Loucy (cell line): Measurements from ENCODE around the gene TMSB4X.

ENCODE experiments used
- H2AFZ ChIP-seq: fragments of 200-600 bp; sonication (generic); 2 replicates; pipeline ENCODE4 v1.6.0; 2016; ENCODE audit warnings: antibody characterized with exemption, mild to moderate bottlenecking, low read length, moderate library complexity
- H3F3A ChIP-seq: fragments of 200-600 bp; 2 replicates; pipeline ENCODE4 v1.6.0; 2016; ENCODE audit warnings: antibody characterized with exemption, low read depth, mild to moderate bottlenecking
- H3K27me3 ChIP-seq: fragments of 200-600 bp; sonication (generic); 2 replicates; pipeline ENCODE4 v1.6.1; 2014; ENCODE audit warnings: low read length, mild to moderate bottlenecking; ENCODE audit not compliant: insufficient read depth, poor library complexity, severe bottlenecking
- H3K36me3 ChIP-seq: fragments of 200-600 bp; sonication (generic); 2 replicates; pipeline ENCODE4 v1.6.1; 2016; ENCODE audit warnings: low read length; ENCODE audit not compliant: insufficient read depth
- H3K4me1 ChIP-seq: fragments of 200-600 bp; sonication (generic); 2 replicates; pipeline ENCODE4 v1.5.1; 2014; ENCODE audit warnings: low read length, mild to moderate bottlenecking; ENCODE audit not compliant: insufficient read depth, poor library complexity, severe bottlenecking
- H3K4me2 ChIP-seq: fragments of 200-600 bp; sonication (generic); 2 replicates; pipeline ENCODE4 v1.6.0; 2014; ENCODE audit warnings: antibody characterized with exemption, low read length, low read depth, mild to moderate bottlenecking; ENCODE audit not compliant: poor library complexity, severe bottlenecking
- H3K4me3 ChIP-seq: fragments of 200-600 bp; sonication (generic); 2 replicates; pipeline ENCODE4 v1.5.1; 2014; ENCODE audit warnings: low read length, mild to moderate bottlenecking, mixed read lengths; ENCODE audit not compliant: poor library complexity, severe bottlenecking
- H3K79me2 ChIP-seq: fragments of 200-600 bp; sonication (generic); 2 replicates; pipeline ENCODE4 v1.6.1; 2014; ENCODE audit warnings: low read length; ENCODE audit not compliant: insufficient read depth
- H3K9ac ChIP-seq: fragments of 200-600 bp; sonication (generic); 2 replicates; pipeline ENCODE4 v1.6.0; 2014; ENCODE audit warnings: mild to moderate bottlenecking, low read depth, low read length, moderate library complexity; ENCODE audit not compliant: poor library complexity, severe bottlenecking
- H3K9me2 ChIP-seq: fragments of 200-600 bp; sonication (generic); replicated peaks from 2 replicates; pipeline ENCODE4 v1.6.1; 2016; ENCODE audit warnings: low read depth, low read length, mixed read lengths
- H3K9me3 ChIP-seq: fragments of 200-600 bp; sonication (generic); 2 replicates; pipeline ENCODE4 v1.6.1; 2014; ENCODE audit warnings: mild to moderate bottlenecking, antibody characterized with exemption, low read length, low read depth; ENCODE audit not compliant: insufficient read depth
- H4K20me1 ChIP-seq: fragments of 200-600 bp; sonication (generic); 2 replicates; pipeline ENCODE4 v1.6.0; 2014; ENCODE audit warnings: antibody characterized with exemption, low read length, mild to moderate bottlenecking; ENCODE audit not compliant: insufficient read depth, poor library complexity, severe bottlenecking
- CTCF ChIP-seq: fragments of 200-600 bp; sonication (generic); conservative IDR thresholded peaks from 2 replicates; pipeline ENCODE4 v1.5.1; 2014; ENCODE audit warnings: mild to moderate bottlenecking, antibody characterized with exemption, low read length
- EZH2phosphoT487 ChIP-seq: fragments of 200-600 bp; IDR thresholded peaks from 2 replicates; pipeline ENCODE4 v1.6.1; 2018; ENCODE audit warnings: antibody characterized with exemption, mild to moderate bottlenecking, moderate library complexity, borderline replicate concordance

The TMSB4X gene

GRCh38 chrX:13001097-13001496 lies 26.2 kb downstream of the TMSB4X start:
- Histone ChIP-seq H3K4me1 (peaks cover 34% of the 10 kb centered on the region), H4K20me1 (no peaks in the 10 kb centered on the region), H3K27me3 (no peaks in the 10 kb centered on the region), H3K9ac (no peak overlapping the region), H3K4me3 (no peak overlapping the region), H3K79me2 (no peaks in the 10 kb centered on the region), H3K4me2 (no peak overlapping the region), H3F3A (no peaks in the 10 kb centered on the region), H3K9me2 (no peaks in the 10 kb centered on the region), H3K9me3 (no peaks in the 10 kb centered on the region), H3K36me3 (no peaks in the 10 kb centered on the region), H2AFZ (no peak overlapping the region)
- TF ChIP-seq EZH2phosphoT487 (no peak), CTCF (no peak)

- Histone ChIP-seq H3K4me2 (no peak overlapping the region), H3K4me1 (peaks cover 34% of the 10 kb centered on the region), H3K9me2 (no peaks in the 10 kb centered on the region), H3K9ac (no peak overlapping the region), H4K20me1 (no peaks in the 10 kb centered on the region), H3K36me3 (no peaks in the 10 kb centered on the region), H3F3A (no peaks in the 10 kb centered on the region), H3K4me3 (no peak overlapping the region), H2AFZ (no peak overlapping the region), H3K9me3 (no peaks in the 10 kb centered on the region), H3K27me3 (no peaks in the 10 kb centered on the region), H3K79me2 (no peaks in the 10 kb centered on the region)
- TF ChIP-seq CTCF (no peak), EZH2phosphoT487 (no peak)
Observed at GRCh38 chrX:13001961-13002671, 27.2 kb downstream of the TMSB4X start.

- Histone ChIP-seq H3F3A (no peaks in the 10 kb centered on the region), H3K27me3 (no peaks in the 10 kb centered on the region), H3K4me1 (peaks cover 17% of the 10 kb centered on the region), H3K79me2 (no peaks in the 10 kb centered on the region), H3K4me3 (no peak overlapping the region), H2AFZ (peak overlapping the region; percentile 23), H3K36me3 (no peaks in the 10 kb centered on the region), H3K4me2 (no peak overlapping the region), H4K20me1 (no peaks in the 10 kb centered on the region), H3K9me3 (no peaks in the 10 kb centered on the region), H3K9me2 (no peaks in the 10 kb centered on the region), H3K9ac (no peak overlapping the region)
- no peak for TF ChIP-seq EZH2phosphoT487
- no peak for TF ChIP-seq CTCF
Observed at GRCh38 chrX:13005661-13006473, 31.0 kb downstream of the TMSB4X start.
